ENCODE data around the gene TCP1. TPM values are rescaled to one million over a fixed set of nuclear protein-coding genes. Genes with fewer than 3 reads are reported as not detected.
A peak's percentile ranks its signal among the peaks of the same experiment; 100 is the strongest.

TCP1 gene
- total RNA-seq, 1 donor = 285 TPM

- H3K4me3 ChIP-seq (ENCODE audit: low read depth, low read length) = peak overlapping the region; percentile 82
- peak; percentile 34 for DNase-seq (ENCODE audit: low read depth)
- TF ChIP-seq CTCF (IDR thresholded peaks at IDR 0.05; ENCODE audit: insufficient read depth, low read depth, low read length) = no peak
Measured at GRCh38 chr6:159761129-159761872, 28.1 kb downstream of the TCP1 start.

- peak; percentile 63 for DNase-seq (ENCODE audit: low read depth)
- no peak for TF ChIP-seq CTCF (IDR thresholded peaks at IDR 0.05; ENCODE audit: insufficient read depth, low read depth, low read length)
- H3K4me3 ChIP-seq (ENCODE audit: low read depth, low read length) = peak overlapping the region; percentile 82
Measured at GRCh38 chr6:159760602-159761057, 28.8 kb downstream of the TCP1 start.

- H3K4me3 ChIP-seq (ENCODE audit: low read depth, low read length) = no peak overlapping the region
- TF ChIP-seq CTCF (IDR thresholded peaks at IDR 0.05; ENCODE audit: insufficient read depth, low read depth, low read length) = no peak
- DNase-seq (ENCODE audit: low read depth) = no peak
Measured at GRCh38 chr6:159759645-159760044, 29.8 kb downstream of the TCP1 start.

GRCh38 chr6:159758031-159759001 lies 31.1 kb downstream of the TCP1 start:
- no peak overlapping the region for H3K4me3 ChIP-seq (ENCODE audit: low read depth, low read length)
- no peak for DNase-seq (ENCODE audit: low read depth)
- TF ChIP-seq CTCF (IDR thresholded peaks at IDR 0.05; ENCODE audit: insufficient read depth, low read depth, low read length) = peak; percentile 22

- no peak overlapping the region for H3K4me3 ChIP-seq (ENCODE audit: low read depth, low read length)
- no peak for DNase-seq (ENCODE audit: low read depth)
- TF ChIP-seq CTCF (IDR thresholded peaks at IDR 0.05; ENCODE audit: insufficient read depth, low read depth, low read length) = no peak
Measured at GRCh38 chr6:159756508-159756907, 32.9 kb downstream of the TCP1 start.

- no peak for DNase-seq (ENCODE audit: low read depth)
- H3K4me3 ChIP-seq (ENCODE audit: low read depth, low read length) = no peak overlapping the region
- no peak for TF ChIP-seq CTCF (IDR thresholded peaks at IDR 0.05; ENCODE audit: insufficient read depth, low read depth, low read length)
Measured at GRCh38 chr6:159754959-159755914, 34.2 kb downstream of the TCP1 start.
